ENCODE measurements around the gene HUNK.
"Not testable (repeated sequence)": the region's sequence is repeated elsewhere in the genome, so short reads cannot be mapped to it uniquely, and the experiment has no call there.

The HUNK gene

GRCh38 chr21:32008714-32009113 lies 135.9 kb downstream of the HUNK start:
- DNase-seq, result no peak

- DNase-seq, result no peak
Observed at GRCh38 chr21:32009263-32009662, 136.4 kb downstream of the HUNK start.

GRCh38 chr21:32015461-32016139 lies 142.8 kb downstream of the HUNK start:
- no peak for DNase-seq

- no peak for DNase-seq
Observed at GRCh38 chr21:32018381-32018780, 145.6 kb downstream of the HUNK start.

- no peak for DNase-seq
Observed at GRCh38 chr21:32020564-32020963, 147.7 kb downstream of the HUNK start.

GRCh38 chr21:32021319-32021994 lies 148.6 kb downstream of the HUNK start:
- no peak for DNase-seq

- DNase-seq, result no peak
Observed at GRCh38 chr21:32022146-32022545, 149.3 kb downstream of the HUNK start.

GRCh38 chr21:32030146-32030652 lies 157.4 kb downstream of the HUNK start:
- DNase-seq, result no peak

- DNase-seq, result no peak
Observed at GRCh38 chr21:32034850-32035249, 162.0 kb downstream of the HUNK start.

- no peak for DNase-seq
Observed at GRCh38 chr21:32035617-32036016, 162.8 kb downstream of the HUNK start.

GRCh38 chr21:32036756-32037155 lies 163.9 kb downstream of the HUNK start:
- DNase-seq, result no peak

GRCh38 chr21:32038751-32039150 lies 165.9 kb downstream of the HUNK start:
- not testable (repeated sequence) for DNase-seq

- no peak for DNase-seq
Observed at GRCh38 chr21:32043458-32043857, 170.6 kb downstream of the HUNK start.

GRCh38 chr21:32044205-32045180 lies 171.7 kb downstream of the HUNK start:
- DNase-seq, result no peak

GRCh38 chr21:32046191-32046590 lies 173.4 kb downstream of the HUNK start:
- no peak for DNase-seq

GRCh38 chr21:32048353-32048752 lies 175.5 kb downstream of the HUNK start:
- no peak for DNase-seq
